ENCODE results near the gene SPON1.

DNA sequence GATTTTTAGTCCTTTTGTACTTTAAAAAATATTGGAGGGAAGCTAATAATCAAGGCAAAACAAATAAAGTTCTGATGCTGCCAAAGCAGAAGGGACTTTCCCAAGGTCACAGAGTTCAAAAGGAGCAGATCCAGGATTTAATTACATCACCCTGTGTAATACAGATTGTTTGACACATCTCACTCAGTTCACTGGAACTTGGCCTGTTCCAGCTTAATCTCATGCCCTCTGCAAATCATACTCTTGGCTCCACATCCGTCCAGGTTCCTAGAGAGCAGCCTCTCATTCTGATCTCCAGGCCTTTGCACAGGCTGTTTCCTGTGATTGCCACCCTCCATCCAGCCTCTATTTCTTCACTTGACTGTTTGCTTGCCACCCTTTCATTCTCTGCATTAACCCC lies 151.7 kb downstream of the SPON1 start:
- TF ChIP-seq BHLHE40 (IDR thresholded peaks at IDR 0.05; ENCODE audit: borderline replicate concordance) = no peak
- no peak for TF ChIP-seq ELF4 (IDR thresholded peaks at IDR 0.05)
- no peak for TF ChIP-seq L3MBTL2 (conservative IDR thresholded peaks at IDR 0.05)
- no peak for TF ChIP-seq NFRKB (IDR thresholded peaks at IDR 0.05)
- TF ChIP-seq LEF1 (IDR thresholded peaks at IDR 0.05; ENCODE audit: borderline replicate concordance) = no peak
- no peak for TF ChIP-seq ZNF384 (IDR thresholded peaks at IDR 0.05)
- TF ChIP-seq FOXM1 (IDR thresholded peaks at IDR 0.05; ENCODE audit: borderline replicate concordance) = no peak
- no peak for TF ChIP-seq SUZ12 (IDR thresholded peaks at IDR 0.05)
- no peak for TF ChIP-seq SP1 (IDR thresholded peaks at IDR 0.05)
- TF ChIP-seq PKNOX1 (IDR thresholded peaks at IDR 0.05) = no peak
- no peak for TF ChIP-seq CTBP1 (IDR thresholded peaks at IDR 0.05; ENCODE audit: borderline replicate concordance)
- no peak for TF ChIP-seq FOXA1 (IDR thresholded peaks at IDR 0.05)
